Hematopoietic multipotent progenitor cell treated with erythropoietin and hydrocortisone succinate and interleukin-3 and kit ligand, for 4 days (in vitro differentiated cells): ENCODE results near the gene CDH22.

Experiments
- DNase-seq: peaks from one replicate; pipeline ENCODE4 v3.0.0-alpha.2; 2015

The CDH22 gene

DNA sequence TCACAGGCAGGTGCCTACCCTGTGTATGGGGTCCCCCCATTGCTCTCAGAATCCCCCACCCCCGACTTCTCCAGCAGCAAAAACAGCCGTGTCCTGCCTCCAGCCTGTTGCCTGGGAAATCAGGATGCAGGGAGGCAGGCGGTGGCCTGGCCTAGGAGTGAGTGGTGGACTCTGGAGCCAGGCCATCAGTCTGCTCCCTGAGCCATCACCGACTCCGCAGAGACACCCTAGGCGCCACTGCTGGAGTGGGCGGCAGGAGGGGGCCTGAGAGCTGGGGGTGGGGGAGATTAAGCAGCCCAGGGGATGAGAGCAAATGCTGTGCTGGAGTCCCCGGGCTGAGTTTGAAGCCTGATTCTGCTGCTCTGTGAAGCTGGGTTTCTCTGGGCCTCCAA, 97.0 kb downstream of the CDH22 start:
- DNase-seq: no peak

DNA sequence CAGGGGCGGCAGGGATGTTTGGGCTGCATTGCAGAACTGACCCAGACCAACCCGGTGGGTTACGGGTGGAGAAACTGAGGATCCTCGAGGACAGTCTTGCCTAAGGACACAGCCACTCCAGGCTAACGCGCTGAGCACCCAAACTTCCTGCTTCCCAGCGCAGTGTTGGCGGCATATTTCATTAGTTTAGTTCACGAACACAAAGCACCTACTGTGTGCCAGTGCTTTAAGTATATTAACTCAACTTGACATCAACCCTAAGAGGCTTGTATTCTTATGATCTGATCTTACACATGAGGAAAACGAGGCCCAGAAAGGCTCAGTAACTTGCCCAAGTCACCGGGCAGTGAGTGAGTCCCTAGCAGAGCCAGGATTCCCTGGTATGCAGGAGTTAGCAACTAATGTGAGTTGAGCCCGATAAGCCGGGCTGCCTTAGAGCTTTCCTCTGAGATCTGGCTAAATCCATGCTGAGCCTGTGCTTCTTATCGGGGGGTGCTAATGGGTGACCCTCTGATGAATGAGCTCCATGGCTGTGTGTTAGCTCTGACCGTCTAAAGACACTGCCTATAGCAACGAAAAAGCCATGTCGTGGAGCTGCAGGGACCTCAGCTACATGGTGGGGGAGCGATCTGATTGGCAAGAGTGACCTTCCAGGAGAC, 97.5 kb downstream of the CDH22 start:
- DNase-seq: no peak

DNA sequence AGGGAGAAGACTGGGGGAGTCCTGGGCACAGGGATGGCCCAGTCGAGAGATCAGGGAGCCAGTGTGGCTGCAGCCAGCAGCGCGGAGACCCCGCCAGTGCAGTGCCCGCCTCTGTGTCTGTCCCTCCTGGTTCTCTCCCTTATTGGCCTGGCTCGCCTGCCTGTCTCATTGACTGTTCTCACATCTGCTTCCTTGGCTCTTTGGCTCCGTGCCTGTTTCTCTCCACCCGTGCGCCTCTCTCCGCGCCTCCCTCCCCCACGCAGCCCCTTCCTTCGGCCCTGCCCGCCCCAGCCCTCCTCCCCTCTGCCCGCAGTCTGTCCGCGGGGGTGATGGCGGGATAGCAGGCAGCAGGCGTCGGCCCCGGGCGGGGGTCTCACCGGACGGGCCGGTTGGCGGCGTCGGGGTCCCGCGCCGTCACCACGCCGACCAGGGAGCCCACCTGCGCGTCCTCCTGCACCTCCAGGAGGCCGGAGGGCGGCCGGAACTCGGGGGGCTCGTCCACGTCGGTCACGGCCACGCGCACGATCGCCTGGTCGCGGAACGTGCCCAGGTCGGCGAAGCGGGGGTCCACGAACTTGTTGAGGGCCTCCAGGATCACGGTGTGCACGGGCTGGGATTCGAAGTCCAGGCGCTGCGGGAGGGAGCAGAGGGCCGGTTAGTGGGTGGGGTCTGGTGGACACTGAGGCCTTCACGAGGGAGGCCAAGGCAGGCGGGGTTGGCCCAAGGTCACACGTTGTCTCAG, 98.2 kb downstream of the CDH22 start:
- DNase-seq: peak; percentile 38

- no peak for DNase-seq
Measured at GRCh38 chr20:46207793-46208192, 100.5 kb downstream of the CDH22 start.

DNA sequence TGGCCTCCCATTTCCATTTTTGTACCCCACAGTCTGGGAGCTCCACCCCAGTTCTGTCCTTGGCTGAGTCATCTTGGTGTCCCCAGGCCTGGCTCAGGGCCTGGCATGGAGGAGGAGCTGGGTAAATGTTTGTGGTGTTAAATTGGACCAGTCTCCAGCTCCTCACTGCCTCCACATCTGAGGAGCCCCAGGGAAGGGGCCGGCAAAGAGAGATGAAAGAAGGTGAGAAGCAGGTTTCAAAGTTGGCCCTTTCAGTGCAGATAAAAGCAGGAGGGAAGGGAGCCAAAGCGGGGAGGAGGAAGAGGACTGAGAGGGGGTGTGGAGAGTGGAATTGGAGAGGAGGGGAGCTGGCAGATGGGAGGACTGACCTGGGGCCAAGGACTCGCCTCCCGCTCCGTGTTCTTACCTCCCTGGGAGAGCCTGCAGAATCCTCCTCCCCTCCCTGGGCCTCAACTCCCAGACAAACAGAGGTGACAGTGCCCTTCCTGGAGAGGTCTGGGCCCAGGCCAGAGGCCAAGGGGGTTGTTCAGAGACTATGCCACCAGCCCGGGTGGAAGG, 101.2 kb downstream of the CDH22 start:
- DNase-seq: peak; percentile 32

DNA sequence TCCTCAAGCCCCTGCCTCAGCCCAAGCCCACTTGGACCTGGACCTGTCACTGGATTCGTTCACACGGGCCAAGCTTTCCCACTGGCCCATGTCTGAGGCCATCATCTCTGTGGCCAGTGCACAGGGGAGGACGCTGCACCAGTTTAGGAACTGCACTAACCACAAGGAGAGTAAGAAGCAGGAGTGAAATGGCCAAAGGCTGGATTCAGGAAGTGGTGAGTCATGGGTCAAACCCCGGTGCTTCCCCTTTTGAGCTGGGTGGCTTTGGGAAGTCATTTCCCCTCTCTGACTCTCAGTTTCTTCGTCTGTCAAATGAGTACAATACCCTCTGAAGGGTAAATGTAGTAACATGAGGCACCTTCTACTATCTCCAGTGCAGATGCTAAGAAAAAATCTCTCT, 102.3 kb downstream of the CDH22 start:
- peak; percentile 81 for DNase-seq

GRCh38 chr20:46205349-46205748, 102.9 kb downstream of the CDH22 start:
- no peak for DNase-seq

DNA sequence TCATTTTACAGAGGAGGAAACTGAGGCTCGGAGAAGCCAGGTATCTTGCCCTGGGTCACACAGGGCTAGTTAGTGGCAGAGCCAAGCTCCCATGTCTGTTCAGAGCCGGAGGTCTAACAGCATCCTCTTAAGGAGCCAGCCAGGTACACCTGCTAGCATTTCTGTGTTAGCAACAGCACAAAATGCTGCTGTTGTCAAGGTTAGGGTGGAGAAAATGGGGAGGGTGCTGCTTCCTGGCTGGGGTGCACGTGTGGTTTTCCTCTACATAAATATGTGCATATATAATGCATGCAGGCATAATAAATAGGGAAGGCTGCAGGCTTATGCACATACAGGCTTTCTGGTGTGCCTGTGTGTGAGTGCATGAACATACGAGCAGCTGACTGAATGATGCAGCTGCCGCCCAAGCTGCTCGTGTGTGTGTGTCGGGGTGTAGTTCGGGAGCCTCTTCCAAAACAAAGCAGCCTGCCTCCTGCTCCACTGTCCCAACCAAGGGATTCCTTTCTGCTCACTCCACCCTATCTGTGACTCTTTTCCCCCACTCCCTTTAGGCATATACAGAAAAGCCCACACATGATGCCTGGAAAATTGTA, 103.6 kb downstream of the CDH22 start:
- DNase-seq: no peak

DNA sequence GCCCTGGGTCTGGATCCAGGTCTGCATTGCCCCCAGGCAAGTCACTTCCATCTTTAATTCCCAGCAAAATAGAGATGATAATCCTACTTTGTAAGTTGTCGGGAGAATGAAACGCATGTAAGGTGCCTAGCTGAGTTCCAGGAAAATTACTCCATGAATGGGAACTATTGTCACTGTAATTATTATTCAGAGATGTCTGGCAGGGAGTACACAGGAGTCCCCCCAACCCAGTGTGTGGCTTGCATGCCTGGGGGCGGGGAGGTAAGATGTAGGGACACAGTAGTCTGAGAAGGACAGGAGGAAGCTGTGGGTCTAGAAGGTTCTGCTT, 104.8 kb downstream of the CDH22 start:
- no peak for DNase-seq

DNA sequence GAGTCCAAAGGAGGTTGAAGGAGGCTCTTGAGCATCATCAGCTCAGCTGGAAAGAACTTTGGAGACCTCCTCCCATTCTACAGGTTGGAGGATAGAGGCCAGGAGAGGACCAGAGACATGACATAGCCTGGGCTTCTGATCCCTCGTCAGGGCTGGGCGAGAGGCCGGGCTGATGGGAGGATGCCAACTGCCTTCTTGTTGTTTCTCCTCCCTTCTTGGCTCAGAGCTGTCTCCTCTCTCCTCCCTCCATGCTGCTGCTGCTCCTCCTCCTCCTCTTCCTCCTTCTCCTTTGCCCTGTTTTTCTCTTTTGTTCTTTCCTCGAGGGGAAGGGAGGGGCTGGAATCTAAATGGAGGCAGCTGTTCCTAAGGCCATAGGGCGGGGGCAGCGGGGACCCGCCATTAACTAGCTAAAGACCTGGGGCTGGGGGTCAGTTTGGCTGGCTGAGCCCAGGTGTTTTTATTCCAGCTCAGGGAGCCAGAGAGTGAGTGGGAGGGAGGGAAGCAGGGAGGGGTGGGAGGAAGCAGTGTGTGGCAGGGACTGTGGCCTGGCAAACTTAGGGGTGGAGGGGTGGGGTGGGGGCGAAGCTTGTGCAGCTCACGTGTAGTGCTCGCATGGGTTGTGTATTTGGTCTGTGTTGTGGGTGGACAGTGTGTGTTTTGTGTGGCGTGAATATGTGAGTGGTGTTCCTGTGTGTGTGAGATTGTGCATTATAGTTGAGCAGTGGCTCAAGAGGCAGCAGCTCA, 105.4 kb downstream of the CDH22 start:
- no peak for DNase-seq

DNA sequence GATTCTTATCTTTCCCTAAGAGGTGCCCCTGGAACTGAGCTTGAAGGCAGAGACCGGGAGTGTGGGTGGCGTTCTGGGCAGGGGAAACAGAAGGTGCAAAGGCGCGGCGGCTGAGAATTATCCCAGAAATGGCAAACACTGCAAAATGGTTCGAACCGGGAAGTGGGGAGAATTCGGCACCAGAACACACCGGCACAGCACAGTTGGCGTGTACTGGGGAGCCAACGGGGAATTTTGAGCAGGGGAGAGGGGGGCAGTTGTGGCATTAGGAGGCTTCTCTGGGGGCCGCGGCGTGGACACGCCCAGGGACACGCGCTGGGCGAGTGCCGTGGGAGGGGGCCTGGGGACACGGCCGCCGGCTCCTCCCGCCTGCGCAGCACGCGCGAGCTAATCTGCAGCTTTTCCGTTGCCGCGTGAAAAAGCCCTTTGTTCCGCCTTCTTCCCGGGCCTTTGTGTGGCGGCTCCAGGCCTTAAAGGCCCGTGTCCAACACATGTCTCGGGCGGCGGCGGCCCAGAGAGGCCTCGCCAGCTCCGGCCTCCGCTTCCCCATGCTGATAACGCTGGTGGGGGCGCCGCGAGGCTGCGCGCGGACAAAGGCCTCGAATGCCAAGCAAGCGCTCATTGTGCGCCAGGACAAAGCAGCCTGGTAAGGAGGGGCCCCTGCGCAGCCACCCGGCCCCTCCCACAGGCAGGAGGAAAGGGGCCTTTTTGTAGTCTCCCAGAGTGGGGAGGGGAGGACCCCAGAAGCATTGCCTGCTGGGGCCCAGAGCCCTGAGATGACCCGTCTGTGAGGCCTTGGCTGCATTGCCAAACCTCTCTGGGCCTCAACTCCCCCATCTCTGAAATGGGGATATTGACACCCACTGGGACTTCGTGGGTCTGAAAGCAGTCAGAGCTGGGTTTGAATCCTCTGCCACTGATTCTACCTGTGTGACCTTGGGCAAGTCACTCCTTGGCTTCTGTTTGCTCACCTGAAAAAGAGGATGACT, 107.4 kb downstream of the CDH22 start:
- DNase-seq: no peak

DNA sequence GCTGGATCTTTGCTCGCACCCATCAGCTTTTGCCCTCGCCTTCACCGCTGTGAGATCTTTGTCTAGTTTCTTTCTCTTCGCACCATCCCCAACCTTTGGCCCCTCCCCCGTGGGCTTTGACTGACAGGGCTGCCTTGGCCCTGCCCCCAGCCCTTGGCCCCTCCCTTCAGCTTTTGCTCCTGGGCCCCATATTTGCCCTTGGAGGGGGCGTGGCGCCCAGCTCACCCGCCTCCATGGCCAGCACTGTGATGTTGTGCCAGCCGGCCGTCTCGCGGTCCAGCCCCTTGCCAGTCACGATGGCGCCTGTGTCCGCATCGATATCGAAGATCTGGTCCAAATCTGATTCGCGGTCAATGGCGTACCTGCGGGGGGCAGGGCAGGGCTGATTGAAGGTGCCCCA, 109.1 kb downstream of the CDH22 start:
- peak; percentile 51 for DNase-seq

DNA sequence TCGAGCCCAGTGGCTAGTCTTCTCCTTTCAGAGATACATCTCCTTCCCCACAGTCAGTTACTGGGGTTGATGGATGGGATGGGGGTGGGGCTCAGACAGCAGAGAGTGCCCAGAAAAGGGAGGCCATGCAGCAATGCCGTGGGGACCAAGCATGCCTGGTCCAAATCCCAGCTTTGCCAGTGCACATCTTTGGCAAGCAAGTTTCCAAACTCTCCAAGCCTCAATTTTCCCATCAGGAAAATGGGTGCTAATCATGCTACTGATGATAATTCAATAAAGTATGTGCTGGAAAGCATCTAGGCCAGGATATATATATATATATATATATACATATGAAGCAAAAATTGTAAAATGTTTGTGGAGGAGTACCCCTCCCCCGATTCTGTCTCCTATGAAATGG, 111.3 kb downstream of the CDH22 start:
- DNase-seq: no peak

GRCh38 chr20:46195264-46196036, 112.8 kb downstream of the CDH22 start:
- no peak for DNase-seq

- DNase-seq: no peak
Measured at GRCh38 chr20:46194409-46194808, 113.9 kb downstream of the CDH22 start.

GRCh38 chr20:46192376-46192944, 115.8 kb downstream of the CDH22 start:
- no peak for DNase-seq

- no peak for DNase-seq
Measured at GRCh38 chr20:46191611-46192010, 116.7 kb downstream of the CDH22 start.

- DNase-seq: no peak
Measured at GRCh38 chr20:46191168-46191540, 117.1 kb downstream of the CDH22 start.

DNA sequence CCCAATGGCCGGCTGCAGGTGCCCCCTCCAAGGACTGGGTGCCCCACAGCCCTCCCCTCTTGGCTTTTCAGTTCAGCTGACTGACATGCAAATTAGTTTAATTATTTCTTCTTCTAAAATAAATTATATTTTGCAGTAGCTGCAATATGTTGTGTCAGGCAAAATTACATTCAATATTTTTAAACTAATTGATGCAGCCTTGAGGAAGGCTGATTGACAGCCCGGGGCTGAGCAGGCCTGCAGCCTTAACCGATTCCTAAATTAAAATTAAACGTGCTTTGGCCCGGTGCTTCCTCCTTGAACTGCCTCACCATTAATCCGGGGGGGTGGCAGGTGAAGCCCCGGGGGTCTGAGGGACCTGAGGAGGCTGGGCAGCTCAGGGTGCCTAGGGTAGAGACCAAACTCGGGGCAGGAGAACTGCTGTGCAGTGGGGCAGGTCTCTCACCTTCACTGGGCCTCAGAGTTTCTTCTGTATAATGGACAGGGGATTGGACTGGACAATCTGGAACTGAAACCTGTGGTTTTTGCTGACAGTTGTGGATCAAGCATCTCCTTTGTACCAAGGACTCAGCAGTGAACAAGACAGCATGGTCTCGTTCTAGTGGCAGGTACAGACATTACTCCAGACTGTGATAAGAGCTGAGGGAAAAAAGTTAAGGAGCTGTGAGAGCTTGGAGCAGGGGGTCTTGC, 117.7 kb downstream of the CDH22 start:
- DNase-seq: no peak

- no peak for DNase-seq
Measured at GRCh38 chr20:46188866-46189541, 119.3 kb downstream of the CDH22 start.
